SK-N-SH treated with all-trans-retinoic acid at 6 μM for 48 hours (cell line): Measurements from ENCODE around the gene BOK.

Source experiments
- ATAC-seq: fragments of 200-7000 bp; cut with Tn5 transposase; 3 replicates; pipeline ENCODE4 v1.9.1; 2020; ENCODE audit warnings: mild to moderate bottlenecking, moderate library complexity
- BACH2 ChIP-seq: fragments of 250-450 bp; sonication (Bioruptor Pico); IDR thresholded peaks from 2 replicates; pipeline ENCODE4 v1.9.0; 2021; ENCODE audit warnings: mild to moderate bottlenecking, borderline replicate concordance
- CREB5 ChIP-seq: fragments of 250-450 bp; sonication (Bioruptor Pico); IDR thresholded peaks from 2 replicates; pipeline ENCODE4 v1.5.1; 2020; ENCODE audit warnings: low read depth, mild to moderate bottlenecking, moderate library complexity
- CSDC2 ChIP-seq: fragments of 250-450 bp; sonication (Bioruptor Pico); IDR thresholded peaks from 2 replicates; pipeline ENCODE4 v1.5.0; 2020; ENCODE audit warnings: mild to moderate bottlenecking, moderate library complexity
- ESRRG ChIP-seq: fragments of 250-450 bp; sonication (Bioruptor Pico); IDR thresholded peaks from 2 replicates; pipeline ENCODE4 v1.6.1; 2021; ENCODE audit warnings: mild to moderate bottlenecking
- ISL1 ChIP-seq: fragments of 250-450 bp; sonication (Bioruptor Pico); IDR thresholded peaks from 2 replicates; pipeline ENCODE4 v2.1.2; 2022; ENCODE audit warnings: mild to moderate bottlenecking, moderate library complexity
- OSR1 ChIP-seq: fragments of 250-450 bp; sonication (Bioruptor Pico); IDR thresholded peaks from 2 replicates; pipeline ENCODE4 v1.8.0; 2022; ENCODE audit warnings: moderate library complexity, mild to moderate bottlenecking, inconsistent platforms
- POU6F1 ChIP-seq: fragments of 250-450 bp; sonication (Bioruptor Pico); IDR thresholded peaks from 2 replicates; pipeline ENCODE4 v1.8.0; 2021; ENCODE audit warnings: low read depth, mild to moderate bottlenecking, moderate library complexity, borderline replicate concordance
- PPARA ChIP-seq: fragments of 250-450 bp; sonication (Bioruptor Pico); IDR thresholded peaks from 2 replicates; pipeline ENCODE4 v1.5.0; 2020; ENCODE audit warnings: mild to moderate bottlenecking, borderline replicate concordance
- RARB ChIP-seq: fragments of 250-450 bp; sonication (Bioruptor Pico); IDR thresholded peaks from 2 replicates; pipeline ENCODE4 v1.8.0; 2021; ENCODE audit warnings: mild to moderate bottlenecking, moderate library complexity
- SNAI2 ChIP-seq: fragments of 250-450 bp; sonication (Bioruptor Pico); IDR thresholded peaks from 2 replicates; pipeline ENCODE4 v1.5.0; 2020; ENCODE audit warnings: mild to moderate bottlenecking, moderate library complexity
- TCF4 ChIP-seq: fragments of 250-450 bp; sonication (Bioruptor Pico); IDR thresholded peaks from 2 replicates; pipeline ENCODE4 v1.8.0; 2021; ENCODE audit warnings: mild to moderate bottlenecking, moderate library complexity, borderline replicate concordance
- ZFP3 ChIP-seq: fragments of 250-450 bp; sonication (Bioruptor Pico); IDR thresholded peaks from 2 replicates; pipeline ENCODE4 v1.5.0; 2020; ENCODE audit warnings: mild to moderate bottlenecking, moderate library complexity
- ZFP30 ChIP-seq: fragments of 450-650 bp; formaldehyde crosslinking; IDR thresholded peaks from 2 replicates; pipeline ENCODE4 v1.5.0; 2022; ENCODE audit warnings: mild to moderate bottlenecking, moderate library complexity
- ZNF565 ChIP-seq: fragments of 450-650 bp; formaldehyde crosslinking; conservative IDR thresholded peaks from 2 replicates; pipeline ENCODE4 v1.5.0; 2020; ENCODE audit warnings: low read depth, mild to moderate bottlenecking, moderate library complexity
- ZNF70 ChIP-seq: fragments of 450-650 bp; formaldehyde crosslinking; IDR thresholded peaks from 2 replicates; pipeline ENCODE4 v1.5.0; 2020; ENCODE audit warnings: mild to moderate bottlenecking, moderate library complexity
- ZNF8 ChIP-seq: fragments of 450-650 bp; formaldehyde crosslinking; IDR thresholded peaks from 2 replicates; pipeline ENCODE4 v1.5.0; 2020; ENCODE audit warnings: mild to moderate bottlenecking, moderate library complexity
- TF ChIP-seq, protein P1 (sequence below): fragments of 250-450 bp; sonication (Bioruptor Pico); IDR thresholded peaks from 2 replicates; pipeline ENCODE4 v1.5.1; 2021; ENCODE audit warnings: mild to moderate bottlenecking, moderate library complexity
- TF ChIP-seq, protein P2 (sequence below): fragments of 250-450 bp; sonication (Bioruptor Pico); IDR thresholded peaks from 2 replicates; pipeline ENCODE4 v1.5.0; 2020; ENCODE audit warnings: mild to moderate bottlenecking, moderate library complexity
- TF ChIP-seq, protein P3 (sequence below): fragments of 250-450 bp; sonication (Bioruptor Pico); IDR thresholded peaks from 2 replicates; pipeline ENCODE4 v1.8.0; 2020; ENCODE audit warnings: mild to moderate bottlenecking, moderate library complexity, borderline replicate concordance

BOK gene

GRCh38 chr2:241599615-241600014 lies 41.1 kb downstream of the BOK start:
- no peak for ATAC-seq
- no peak for TF ChIP-seq BACH2 (CRISPR knock-in tag)
- no peak for TF ChIP-seq ISL1 (CRISPR knock-in tag)
- TF ChIP-seq, protein P1, sequence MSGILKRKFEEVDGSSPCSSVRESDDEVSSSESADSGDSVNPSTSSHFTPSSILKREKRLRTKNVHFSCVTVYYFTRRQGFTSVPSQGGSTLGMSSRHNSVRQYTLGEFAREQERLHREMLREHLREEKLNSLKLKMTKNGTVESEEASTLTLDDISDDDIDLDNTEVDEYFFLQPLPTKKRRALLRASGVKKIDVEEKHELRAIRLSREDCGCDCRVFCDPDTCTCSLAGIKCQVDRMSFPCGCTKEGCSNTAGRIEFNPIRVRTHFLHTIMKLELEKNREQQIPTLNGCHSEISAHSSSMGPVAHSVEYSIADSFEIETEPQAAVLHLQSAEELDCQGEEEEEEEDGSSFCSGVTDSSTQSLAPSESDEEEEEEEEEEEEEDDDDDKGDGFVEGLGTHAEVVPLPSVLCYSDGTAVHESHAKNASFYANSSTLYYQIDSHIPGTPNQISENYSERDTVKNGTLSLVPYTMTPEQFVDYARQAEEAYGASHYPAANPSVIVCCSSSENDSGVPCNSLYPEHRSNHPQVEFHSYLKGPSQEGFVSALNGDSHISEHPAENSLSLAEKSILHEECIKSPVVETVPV (CRISPR knock-in tag): no peak
- TF ChIP-seq, all 23 proteins: peak for 0

- TF ChIP-seq CSDC2 (no peak), RARB (no peak), OSR1 (CRISPR knock-in tag) (no peak), POU6F1 (no peak), ISL1 (CRISPR knock-in tag) (no peak), ZNF565 (CRISPR knock-in tag) (no peak), SNAI2 (CRISPR knock-in tag) (no peak), ZFP30 (CRISPR knock-in tag) (no peak), ZFP3 (CRISPR knock-in tag) (no peak), PPARA (CRISPR knock-in tag) (no peak), ZNF70 (CRISPR knock-in tag) (no peak), TCF4 (CRISPR knock-in tag) (no peak), ZNF8 (no peak)
- TF ChIP-seq, protein P1 (CRISPR knock-in tag): no peak
- TF ChIP-seq, protein P2, sequence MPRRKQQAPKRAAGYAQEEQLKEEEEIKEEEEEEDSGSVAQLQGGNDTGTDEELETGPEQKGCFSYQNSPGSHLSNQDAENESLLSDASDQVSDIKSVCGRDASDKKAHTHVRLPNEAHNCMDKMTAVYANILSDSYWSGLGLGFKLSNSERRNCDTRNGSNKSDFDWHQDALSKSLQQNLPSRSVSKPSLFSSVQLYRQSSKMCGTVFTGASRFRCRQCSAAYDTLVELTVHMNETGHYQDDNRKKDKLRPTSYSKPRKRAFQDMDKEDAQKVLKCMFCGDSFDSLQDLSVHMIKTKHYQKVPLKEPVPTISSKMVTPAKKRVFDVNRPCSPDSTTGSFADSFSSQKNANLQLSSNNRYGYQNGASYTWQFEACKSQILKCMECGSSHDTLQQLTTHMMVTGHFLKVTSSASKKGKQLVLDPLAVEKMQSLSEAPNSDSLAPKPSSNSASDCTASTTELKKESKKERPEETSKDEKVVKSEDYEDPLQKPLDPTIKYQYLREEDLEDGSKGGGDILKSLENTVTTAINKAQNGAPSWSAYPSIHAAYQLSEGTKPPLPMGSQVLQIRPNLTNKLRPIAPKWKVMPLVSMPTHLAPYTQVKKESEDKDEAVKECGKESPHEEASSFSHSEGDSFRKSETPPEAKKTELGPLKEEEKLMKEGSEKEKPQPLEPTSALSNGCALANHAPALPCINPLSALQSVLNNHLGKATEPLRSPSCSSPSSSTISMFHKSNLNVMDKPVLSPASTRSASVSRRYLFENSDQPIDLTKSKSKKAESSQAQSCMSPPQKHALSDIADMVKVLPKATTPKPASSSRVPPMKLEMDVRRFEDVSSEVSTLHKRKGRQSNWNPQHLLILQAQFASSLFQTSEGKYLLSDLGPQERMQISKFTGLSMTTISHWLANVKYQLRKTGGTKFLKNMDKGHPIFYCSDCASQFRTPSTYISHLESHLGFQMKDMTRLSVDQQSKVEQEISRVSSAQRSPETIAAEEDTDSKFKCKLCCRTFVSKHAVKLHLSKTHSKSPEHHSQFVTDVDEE (CRISPR knock-in tag): no peak
- no peak for ATAC-seq
Measured at GRCh38 chr2:241601841-241602240, 43.3 kb downstream of the BOK start.

GRCh38 chr2:241602720-241603119 lies 44.2 kb downstream of the BOK start:
- no peak for TF ChIP-seq ESRRG
- no peak for TF ChIP-seq RARB
- TF ChIP-seq BACH2 (CRISPR knock-in tag): no peak
- TF ChIP-seq, protein P3, sequence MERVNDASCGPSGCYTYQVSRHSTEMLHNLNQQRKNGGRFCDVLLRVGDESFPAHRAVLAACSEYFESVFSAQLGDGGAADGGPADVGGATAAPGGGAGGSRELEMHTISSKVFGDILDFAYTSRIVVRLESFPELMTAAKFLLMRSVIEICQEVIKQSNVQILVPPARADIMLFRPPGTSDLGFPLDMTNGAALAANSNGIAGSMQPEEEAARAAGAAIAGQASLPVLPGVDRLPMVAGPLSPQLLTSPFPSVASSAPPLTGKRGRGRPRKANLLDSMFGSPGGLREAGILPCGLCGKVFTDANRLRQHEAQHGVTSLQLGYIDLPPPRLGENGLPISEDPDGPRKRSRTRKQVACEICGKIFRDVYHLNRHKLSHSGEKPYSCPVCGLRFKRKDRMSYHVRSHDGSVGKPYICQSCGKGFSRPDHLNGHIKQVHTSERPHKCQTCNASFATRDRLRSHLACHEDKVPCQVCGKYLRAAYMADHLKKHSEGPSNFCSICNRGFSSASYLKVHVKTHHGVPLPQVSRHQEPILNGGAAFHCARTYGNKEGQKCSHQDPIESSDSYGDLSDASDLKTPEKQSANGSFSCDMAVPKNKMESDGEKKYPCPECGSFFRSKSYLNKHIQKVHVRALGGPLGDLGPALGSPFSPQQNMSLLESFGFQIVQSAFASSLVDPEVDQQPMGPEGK: no peak
- no peak for TF ChIP-seq CREB5 (CRISPR knock-in tag)
- ATAC-seq: no peak

DNA sequence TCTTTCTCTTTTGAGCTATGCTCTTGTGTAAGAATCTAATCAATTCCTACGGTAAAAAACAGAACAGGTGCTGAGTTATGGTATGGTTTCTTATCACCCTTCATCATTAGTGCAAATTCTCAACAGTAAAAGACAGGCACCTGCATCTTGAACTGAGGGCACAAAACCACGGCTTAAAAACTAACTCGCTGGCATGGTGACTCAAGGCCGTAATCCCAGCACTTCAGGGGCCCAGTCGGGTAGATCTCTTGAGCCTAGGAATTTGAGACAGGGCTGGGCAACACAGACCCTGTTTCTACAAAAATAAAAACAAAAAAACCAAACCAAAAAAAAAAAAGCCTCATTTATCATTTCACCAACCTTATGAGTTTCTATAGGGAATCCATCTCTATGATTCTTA lies 45.1 kb downstream of the BOK start:
- TF ChIP-seq ESRRG: no peak
- no peak for TF ChIP-seq ISL1 (CRISPR knock-in tag)
- no peak for TF ChIP-seq CSDC2
- TF ChIP-seq, protein P2 (CRISPR knock-in tag): no peak
- no peak for ATAC-seq
